Measurements from ENCODE around the gene WDR91.
"Not testable (repeated sequence)": the region's sequence is repeated elsewhere in the genome, so short reads cannot be mapped to it uniquely, and the experiment has no call there.

WDR91 gene

DNA sequence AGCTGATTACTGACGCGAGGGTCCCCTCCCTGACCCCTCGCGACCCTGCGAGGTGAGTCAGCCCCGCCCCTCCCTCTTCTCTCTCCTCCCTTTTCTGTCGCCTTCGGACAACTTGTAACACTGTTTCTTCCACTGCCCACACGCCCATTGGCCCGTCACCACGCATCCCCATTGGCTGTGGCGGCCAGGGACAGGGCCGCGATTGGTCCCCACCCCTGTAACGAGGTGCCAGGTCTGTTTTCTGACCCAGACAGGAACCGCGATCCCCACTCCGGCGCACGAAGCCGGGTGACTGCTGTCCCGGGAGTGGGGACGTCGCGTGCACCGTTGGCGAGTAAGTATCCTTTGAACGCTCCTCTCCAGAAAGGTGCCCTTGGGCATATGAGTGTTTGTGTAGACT, 22.2 kb upstream of the WDR91 start, which contains the start of gene STRA8:
Gene STRA8 (plus strand): TSS at position 269 of the 400 bp plus-strand sequence. CDS start 6,687 bp downstream, outside the sequence.
- DNase-seq (ENCODE audit: low spot score): no peak

DNA sequence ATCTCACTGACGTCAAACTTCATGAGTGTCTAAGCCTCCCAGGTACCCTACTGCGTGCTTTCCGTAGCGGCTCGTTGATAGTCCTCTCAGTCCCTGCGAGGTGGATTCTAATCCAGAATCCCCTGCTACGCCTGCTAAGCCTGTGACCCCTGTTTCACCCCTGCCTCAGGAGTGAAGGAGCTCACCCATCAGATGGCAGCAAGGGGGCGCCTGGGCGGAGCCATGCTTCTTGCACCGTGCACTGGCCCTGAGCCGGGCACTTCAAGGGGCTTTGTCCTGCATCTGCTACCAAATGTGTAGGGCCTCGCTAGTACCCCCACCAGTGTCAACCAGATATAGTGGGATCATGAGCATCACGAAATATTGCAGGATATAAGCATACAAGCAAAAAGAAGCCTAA, 21.4 kb upstream of the WDR91 start:
- DNase-seq (ENCODE audit: low spot score): no peak

DNA sequence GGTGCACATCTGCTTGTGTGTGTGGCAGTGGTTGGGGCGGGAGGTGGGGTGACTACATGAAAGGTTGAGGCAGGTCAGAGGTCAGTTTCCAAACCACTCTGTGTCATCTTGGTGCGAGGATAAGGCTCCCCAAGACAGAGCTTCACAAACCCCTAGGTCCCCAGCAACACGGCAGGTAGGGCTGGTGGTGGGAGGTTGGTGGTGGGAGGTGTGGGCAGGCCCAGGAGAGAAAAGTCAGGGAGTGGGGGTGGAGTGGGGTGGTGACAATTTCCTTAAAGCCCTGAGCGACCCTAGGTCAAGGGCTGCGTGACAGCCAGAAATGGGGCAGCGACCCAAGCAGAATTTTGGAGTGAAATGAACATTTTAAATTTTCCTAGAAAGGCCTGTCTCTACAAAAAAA, 20.8 kb upstream of the WDR91 start:
- no peak for DNase-seq (ENCODE audit: low spot score)

DNA sequence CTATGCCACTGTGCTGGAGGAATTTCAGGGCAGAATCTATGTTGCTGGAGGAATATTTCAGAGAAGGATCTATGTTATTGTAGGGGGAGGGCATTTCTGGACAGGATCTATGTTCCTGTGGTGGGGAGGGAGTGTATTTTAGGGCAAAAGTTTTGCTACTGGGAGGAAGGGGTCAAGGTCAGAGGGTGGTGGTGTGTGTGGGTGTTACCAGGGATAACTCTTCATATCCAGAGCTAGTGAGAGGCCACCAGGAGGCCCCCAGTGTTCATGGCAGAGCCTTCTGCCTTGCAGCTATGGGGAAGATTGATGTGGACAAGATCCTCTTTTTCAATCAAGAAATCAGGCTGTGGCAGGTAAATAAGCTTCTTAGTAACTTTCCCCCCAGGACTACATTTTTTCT, 20.4 kb upstream of the WDR91 start:
- no peak for DNase-seq (ENCODE audit: low spot score)

DNA sequence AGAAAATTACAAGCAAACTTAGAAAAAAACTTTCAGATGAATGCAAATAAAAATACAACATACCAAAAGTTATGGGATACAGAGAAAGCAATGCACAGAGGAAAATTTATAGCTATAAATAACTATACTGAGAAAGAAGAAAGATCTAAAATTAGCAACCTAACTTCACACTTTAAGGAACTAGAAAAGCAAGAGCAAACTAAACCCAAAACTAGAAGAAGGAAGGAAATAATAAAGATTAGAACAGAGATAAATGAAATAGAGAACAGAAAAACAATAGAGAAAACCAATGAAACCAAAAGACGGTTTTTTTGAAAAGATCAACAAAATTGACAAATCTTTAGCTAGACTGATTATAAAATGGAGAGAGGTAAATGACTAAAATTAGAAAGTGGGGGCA, 12.7 kb upstream of the WDR91 start:
- no peak for DNase-seq (ENCODE audit: low spot score)

DNA sequence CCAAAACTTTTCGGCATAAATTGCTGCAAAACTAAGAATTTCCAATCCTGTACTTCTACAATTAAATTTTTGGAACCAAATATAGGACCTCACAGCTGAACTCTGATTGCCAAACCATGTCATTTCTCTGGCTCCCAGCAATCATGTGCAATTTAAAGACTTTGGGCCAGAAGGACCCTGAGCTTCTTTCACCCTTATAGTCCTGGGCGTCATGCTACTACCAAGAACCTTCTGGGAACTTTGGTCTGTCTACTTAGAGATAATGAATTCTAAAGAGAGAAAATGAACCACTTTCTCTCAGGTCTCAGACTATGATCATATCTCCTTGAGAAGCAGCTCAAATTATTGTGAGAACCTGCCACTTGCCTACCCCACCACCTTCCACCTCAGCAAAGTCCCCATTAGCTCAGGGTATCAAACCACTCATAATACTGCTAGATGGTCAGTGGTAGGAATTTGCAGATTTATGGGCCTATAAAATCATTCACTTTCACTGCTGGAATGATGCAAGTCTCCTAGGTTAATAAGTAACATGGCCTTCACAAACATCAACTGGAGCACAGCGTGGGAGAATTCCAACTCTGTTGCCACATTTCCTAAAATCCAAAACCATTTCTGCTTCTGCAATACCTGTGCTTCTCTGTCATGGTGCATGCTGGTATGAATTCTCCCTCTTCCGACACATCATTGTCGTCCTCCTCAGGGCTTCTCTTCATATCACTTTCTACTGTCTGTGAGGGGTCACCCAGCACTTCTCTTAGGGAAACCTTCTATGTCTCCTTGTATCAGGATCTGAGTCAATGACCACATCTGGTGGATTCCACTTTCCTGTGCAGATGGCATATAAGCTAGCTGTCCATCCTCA, 6.6 kb upstream of the WDR91 start:
- no peak for DNase-seq (ENCODE audit: low spot score)

DNA sequence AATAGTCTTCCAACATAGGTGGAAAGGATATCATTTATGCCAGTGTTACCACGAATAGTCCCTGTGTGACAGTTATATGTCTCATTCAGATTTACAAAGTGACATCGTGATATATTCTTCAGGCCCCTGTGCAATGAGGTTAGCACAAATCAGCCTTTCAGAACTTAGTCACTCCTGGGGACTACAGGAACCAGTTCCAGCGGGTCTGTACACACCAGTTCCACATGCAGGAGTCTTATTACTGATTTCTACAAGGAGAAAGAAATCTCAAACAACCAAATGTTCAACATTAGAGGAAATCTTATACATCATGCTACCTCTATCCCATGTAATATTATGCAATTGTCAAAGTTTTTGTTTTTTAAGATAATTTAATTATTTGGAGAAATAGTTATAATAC, 4.4 kb upstream of the WDR91 start:
- no peak for DNase-seq (ENCODE audit: low spot score)

DNA sequence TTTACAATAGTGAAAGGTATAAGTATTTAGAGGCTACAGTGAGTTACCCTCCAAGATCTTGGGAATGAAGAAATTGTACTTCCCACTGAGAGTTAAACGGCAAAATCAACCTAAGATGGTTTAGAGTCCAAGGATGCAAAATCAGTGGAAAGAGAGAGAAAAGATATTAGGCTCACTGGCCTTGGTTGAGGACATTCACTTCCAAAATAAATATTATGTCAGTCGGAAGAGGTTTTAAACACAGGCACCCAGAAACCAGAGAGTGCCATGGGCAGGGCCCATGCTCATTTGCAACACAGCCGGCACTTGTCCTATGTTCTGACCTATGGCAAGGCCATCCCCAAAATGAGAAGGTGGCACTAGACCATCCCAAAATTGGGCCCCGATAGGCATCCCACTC, 3.9 kb upstream of the WDR91 start:
- no peak for DNase-seq (ENCODE audit: low spot score)

DNA sequence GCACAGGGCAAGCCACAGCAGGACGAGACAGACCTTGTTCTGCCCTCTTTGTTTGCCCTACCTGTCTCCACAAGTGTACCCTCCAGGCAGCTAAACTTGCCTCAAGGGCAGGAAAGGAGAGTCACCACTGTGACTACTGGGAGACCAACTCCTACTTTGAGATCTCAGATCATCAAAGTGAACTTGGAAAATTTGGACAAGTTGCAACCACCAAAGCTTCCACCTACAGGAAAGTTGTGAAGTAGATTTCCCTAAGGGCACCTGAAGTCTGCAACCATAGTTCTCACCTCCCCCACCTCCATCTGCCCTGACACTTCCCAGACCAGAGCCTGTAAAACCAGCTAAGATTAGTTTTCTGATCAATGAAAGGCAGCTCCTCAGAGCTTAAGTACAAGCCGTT, 2.5 kb upstream of the WDR91 start:
- no peak for DNase-seq (ENCODE audit: low spot score)

DNA sequence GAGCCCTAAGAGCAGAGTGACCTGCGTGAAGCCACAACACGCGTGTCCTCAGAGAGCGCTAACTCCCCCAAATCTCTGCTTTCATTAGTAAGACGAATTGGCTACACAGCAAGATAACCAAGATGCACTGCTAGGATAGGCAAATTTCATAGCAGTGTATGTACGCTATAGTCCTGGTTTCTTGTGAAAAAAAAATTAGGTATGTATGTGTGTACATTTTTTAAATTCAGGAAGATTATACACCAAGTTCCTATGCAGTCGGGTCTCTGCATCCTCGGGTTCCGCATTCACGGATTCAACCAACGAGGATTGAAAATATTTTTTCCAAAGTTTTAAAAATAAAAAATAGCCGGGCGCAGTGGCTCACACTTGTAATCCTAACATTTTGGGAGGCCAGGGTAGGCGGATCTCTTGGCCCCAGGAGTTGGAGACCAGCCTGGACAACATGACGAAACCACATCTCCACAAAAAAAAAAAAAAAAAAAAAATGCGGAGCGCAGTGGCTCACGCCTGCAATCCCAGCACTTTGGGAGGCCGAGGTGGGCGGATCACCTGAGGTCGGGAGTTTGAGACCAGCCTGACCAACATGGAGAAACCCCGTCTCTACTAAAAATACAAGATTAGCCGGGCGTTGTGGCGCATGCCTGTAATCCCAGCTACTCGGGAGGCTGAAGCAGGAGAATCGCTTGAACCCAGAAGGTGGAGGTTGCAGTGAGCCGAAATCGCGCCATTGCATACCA, 790 bp upstream of the WDR91 start:
- not testable (repeated sequence) for DNase-seq (ENCODE audit: low spot score)

DNA sequence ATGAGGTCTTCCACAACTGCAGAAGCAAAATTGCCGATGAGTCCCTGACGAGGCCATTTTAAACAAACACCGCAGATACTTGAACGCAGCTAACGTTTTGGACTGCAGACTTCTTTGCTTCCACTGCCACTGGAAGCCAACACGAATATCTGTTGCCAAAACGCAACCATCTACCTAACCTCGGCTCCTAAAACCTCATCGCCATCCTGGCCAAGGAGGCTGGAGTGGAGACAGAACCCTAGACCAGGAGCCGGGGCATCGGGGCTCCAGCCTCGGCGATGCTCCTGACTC, 493 bp downstream of the WDR91 start:
- DNase-seq (ENCODE audit: low spot score): peak; percentile 11

DNA sequence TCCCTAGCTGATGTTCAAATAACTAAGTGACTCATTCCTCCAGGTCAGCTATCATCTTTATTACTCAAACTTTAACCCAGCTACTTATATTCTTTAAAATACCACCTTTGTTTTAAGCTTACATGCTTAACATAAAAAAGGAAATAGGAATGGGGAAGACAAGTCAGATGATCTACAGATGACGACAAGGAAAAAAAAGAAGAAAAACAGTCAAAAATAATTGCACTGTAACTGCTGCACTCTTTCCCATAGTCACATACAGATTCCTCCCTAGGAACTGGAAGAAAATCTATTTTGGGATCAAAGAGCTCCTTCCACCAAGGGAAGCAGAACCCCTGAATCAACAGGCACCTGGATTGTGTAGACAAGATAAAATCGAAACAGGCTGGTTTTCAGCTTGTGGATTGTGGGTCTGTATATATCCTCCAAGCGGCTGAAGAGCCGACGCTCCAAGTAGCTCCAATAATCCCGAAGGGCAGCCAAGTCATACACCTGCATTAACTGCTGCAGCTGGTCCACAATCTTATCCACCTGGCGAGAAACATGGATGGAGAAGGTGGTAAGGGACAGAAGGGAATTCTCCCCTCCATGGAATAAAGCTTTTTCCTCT, 2.0 kb downstream of the WDR91 start:
- DNase-seq (ENCODE audit: low spot score): no peak

DNA sequence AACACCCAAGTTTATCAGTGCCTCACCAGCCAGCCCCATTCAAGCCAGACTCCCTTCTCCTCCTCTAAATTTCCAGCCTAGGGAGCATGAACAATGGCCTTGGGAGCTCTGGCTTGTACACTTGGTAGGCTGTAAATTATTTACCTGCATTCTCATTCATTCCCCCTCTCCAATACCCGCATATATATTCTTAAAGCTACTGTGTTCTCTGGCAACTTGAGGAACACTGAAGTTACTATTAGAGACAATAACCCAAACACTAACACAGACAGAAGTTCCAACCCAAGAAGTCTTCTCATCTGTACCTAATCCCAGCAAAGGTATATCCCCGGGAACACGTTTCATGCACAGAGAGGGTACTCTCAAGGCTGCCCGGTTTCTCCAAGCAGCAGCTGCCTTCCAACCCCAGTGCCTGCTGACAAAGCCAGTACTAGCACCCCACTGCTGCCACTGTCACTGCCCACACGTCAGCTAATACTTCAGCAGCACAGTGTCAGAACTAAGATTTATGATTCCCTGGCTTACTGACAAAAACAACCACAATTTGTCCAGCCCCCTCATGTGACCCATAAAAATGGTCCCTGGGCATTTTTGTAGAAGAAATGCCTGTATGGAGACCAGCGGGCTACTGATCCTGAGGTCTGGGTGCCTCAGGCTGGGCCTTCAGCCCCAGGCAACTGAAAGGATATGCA, 3.1 kb downstream of the WDR91 start:
- no peak for DNase-seq (ENCODE audit: low spot score)

DNA sequence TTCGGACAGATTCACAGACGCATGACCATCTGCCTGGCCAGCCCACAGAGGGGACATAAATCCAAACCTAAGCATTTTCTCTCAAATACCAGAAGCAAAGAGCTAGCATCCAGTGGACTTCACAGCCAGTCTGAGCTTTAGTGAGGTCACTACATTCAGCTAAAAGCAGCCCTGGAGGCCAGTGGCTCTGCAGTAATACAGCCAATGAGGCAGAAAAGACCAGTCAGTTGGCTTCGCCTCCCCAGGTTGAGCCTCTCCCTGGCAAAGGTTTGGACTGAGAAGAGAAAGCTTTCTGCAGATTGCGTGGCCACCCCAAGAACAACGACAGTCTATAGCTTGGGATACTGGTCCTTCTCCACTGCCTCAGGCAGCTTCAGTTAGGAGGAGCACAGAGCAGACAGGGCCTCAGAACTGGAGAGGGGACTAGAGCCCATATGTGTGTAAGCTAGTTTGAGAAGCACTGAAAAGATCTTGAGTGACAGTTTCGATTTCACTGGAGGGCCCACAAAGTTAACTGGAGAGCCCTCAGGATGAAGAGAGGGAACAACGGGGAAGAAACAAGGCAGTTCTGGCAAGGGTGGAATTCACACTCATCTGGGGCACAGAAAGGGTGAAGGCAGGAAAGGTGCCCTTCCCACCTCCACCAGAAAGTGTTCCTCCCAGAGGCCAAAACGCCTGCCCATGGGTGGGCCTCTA, 3.8 kb downstream of the WDR91 start:
- no peak for DNase-seq (ENCODE audit: low spot score)

DNA sequence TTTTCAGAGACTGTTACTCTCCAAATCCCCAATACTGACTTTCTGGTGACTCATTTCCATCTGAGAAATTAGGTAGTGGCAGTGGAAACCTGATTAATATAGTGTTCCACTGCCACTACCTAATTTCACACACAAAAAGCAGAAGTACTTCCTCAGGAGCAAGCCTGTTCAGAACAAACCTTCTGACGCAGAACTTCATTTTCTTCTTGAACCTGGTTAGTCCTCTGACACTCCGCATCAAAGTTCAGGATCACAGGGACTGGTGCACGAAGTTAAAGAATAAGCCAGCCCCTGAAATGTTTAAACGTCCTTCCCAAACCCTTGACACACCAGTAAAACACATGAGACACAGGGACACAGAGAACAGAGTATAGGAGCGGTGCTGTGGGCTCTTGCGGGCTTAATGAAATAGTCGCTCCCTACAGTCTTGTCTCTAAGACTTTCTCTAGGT, 4.4 kb downstream of the WDR91 start:
- DNase-seq (ENCODE audit: low spot score): peak; percentile 57

DNA sequence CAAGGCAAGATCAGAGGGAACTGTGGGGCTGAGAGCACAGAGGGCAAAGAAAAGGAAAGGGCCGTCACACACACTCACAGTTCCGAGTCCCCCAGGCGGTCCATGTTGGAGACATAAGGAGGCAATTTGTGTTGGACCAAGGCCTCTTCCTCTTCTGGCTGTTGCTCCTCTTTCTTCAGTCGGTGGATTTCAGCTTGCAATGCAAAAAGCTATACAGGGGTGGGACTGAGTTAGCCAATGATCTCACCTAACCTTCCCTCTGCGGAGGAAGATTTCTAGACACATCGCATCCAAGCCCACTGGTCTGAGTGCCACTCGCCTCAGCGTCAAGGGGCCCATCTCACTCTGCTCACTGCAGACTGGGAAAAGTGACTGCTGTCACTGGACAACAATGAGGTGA, 5.5 kb downstream of the WDR91 start:
- no peak for DNase-seq (ENCODE audit: low spot score)

DNA sequence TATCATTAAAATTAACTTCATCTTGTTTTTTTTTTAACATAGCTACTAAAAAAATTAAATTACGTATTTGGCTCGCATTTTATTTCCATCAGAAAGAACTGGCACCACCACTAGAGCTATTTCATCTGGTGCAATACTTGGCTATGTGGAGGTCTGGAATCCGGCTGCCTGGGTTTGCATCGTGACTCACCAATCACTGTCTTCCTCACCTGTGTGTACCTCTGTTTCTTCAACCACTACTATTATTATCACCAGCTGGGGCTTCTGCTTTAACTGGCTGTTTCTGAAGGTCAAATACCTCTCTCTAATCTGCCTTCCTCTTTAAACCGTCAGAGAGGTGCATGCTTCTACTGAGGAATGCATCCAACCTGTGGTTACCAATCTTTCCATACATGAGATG, 6.5 kb downstream of the WDR91 start:
- DNase-seq (ENCODE audit: low spot score): no peak

DNA sequence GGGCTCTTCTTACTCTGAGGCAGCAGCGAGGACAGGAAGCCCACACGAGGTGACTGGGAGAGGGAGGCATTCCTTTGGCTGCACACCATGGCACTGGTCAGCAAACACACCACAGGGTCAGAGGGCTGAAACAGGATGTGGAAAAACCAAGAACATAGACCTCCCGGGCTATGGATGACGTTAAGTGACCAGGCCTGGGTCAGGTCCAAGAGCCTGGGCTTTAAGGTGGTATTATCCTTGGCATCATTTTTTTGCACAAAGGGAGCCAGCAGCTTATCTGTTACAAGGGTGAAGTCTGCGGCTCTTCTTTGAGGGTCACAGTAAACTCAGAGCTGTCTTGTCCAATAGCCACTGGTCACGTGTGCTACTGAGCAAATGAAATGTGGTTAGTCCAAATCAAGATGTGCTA, 7.0 kb downstream of the WDR91 start:
- no peak for DNase-seq (ENCODE audit: low spot score)

DNA sequence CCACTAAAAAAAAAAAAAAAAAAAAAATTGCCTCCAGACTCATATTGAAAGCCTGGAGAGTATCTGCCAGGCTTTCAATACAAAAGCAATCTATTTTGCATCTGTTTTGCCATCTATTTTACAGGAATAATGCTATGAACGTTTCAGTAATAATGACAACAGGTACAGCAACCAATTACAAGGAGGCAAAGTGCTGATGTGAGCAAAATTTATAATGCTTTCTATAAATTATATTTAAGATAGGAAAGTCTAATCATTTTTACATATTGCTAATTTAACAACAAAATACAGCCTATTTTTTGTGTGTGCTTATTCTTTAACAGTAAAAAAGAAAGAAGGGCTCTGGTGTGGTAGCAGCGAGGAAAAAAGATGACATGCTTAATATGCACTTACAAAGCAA, 10.0 kb downstream of the WDR91 start:
- no peak for DNase-seq (ENCODE audit: low spot score)

DNA sequence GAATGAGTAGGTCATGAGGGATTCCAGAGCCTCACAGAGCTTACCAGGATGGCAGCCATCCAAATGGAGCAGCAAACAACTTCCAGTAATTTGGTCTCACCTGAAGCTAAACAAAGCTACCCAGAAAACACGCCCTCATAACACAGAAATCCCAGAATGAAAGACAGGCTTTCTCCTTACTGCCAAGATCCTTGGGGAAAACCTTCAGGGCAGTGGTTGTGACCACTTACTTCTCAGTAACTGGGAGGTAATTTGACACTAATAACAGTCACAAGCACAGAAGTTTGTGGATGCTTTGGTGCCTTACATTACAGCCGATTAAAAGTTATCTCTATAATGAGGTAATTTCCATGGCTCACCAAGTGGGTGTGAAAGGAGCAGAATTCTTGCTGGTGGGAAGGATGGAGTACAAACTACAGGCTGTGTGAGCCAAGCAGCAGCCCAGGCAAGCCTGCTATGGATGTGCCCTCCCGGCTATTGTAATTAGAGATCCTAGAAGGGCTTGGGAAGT, 10.4 kb downstream of the WDR91 start:
- DNase-seq (ENCODE audit: low spot score): no peak

DNA sequence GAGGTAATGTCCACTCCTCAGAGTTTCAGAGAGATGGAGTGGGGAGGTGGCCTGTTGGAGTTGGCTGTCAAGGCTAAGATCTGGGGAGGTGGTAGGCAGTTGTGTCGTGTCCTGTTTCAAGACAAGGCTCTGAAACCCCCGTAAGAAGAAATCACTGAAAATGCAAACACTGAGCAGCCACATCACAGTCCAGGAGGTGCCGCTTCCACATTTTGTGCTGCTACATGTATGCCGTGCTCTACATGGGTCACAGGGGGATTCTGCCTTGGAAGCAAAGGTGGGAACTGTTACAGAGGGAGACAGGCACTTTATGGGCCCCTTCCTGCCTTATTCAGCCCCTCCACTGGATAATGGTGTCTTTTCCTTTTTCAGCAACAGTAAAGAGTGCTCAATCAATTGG, 11.9 kb downstream of the WDR91 start:
- no peak for DNase-seq (ENCODE audit: low spot score)

Measured in activated CD4-positive, alpha-beta T cell treated with anti-CD3 and anti-CD28 coated beads, Interleukin-2, Interleukin-4, amounts not matched to agents 100 ng/mL and 50 ng/mL, durations not matched to agents 16 hours and 8 hours (primary cell).